NOMO-1 treated with dmso at 0.1 percent for 144 hours (cell line): ENCODE data around the gene CD209.
"Not testable (repeated sequence)": the region's sequence is repeated elsewhere in the genome, so short reads cannot be mapped to it uniquely, and the experiment has no call there.

Experiments
- DNase-seq: peaks from one replicate; lab custom pipeline; 2025; ENCODE audit not compliant: unreplicated experiment; lab: John Stamatoyannopoulos, UW

CD209 gene, protein sequence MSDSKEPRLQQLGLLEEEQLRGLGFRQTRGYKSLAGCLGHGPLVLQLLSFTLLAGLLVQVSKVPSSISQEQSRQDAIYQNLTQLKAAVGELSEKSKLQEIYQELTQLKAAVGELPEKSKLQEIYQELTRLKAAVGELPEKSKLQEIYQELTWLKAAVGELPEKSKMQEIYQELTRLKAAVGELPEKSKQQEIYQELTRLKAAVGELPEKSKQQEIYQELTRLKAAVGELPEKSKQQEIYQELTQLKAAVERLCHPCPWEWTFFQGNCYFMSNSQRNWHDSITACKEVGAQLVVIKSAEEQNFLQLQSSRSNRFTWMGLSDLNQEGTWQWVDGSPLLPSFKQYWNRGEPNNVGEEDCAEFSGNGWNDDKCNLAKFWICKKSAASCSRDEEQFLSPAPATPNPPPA

DNA sequence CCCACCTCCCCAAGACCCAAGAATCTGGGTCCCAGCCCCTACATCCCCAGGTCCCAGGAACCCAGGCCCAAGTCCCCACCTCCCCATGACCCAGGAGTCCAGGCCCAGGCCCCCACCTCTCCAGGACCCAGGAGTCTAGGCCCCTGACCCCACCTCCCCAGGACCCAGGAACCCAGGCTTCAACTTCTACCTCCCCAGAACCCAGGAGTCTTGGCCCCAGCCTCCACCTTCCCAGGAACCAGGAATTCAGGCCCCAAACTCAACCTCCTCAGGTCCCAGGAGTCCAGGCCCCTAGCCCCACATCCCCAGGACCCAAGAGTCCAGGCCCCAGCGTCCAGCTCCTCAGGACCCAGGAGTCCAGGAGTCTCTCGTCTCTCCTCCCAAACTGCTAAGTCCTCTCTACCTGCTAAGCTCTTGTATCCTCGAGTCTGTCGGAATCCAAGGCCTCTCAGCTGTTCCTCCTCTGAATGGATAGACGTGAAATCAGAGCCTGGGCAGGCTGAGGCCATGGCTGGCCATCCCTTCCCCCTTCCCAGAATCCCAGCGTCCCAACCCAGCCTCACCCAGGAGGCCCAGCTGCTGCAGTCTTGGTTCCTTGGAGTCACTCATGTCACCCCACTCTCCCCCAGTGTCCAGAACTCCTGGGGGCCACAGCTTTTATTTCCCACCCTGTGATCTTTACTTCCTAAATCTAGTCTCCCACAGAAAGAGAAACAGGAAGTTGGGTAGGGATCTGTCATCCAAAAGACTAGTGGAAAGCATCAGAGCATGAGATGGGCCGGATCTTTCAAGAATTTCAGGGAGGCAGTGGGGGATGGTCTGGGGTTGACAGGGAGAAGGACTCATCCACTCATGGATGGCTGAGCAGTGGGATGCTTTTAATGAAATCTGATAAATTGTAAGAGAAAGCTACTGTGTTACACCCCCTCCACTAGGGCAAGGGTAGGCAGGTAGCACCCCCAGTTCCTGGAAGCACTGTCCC, at the start of gene CD209:
Gene CD209 (minus strand): TSS at position 632 of the 982 bp plus-strand sequence. CDS start 23 bp downstream, at position 609.
- DNase-seq = no peak

- no peak for DNase-seq
Observed at GRCh38 chr19:7795555-7796161, 48.3 kb upstream of the CD209 start.

DNA sequence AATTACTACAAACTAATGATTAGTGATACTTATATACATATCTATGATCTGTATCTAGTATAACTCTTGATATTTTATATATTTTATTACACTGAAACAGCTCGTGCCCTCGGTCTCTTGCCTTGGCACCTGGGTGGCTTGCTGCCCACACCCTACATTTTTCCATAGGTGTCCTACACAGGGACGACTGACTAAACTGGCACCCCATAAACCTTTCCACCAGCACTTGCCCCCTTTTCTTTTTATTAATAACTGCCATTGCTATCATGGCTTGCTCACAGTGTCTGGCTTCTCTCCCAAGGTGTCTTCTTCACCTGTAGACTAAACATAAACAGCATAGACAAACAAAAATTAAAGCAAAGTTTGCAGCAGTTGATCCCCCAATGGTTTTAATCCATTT, 46.2 kb upstream of the CD209 start:
- DNase-seq = no peak

DNA sequence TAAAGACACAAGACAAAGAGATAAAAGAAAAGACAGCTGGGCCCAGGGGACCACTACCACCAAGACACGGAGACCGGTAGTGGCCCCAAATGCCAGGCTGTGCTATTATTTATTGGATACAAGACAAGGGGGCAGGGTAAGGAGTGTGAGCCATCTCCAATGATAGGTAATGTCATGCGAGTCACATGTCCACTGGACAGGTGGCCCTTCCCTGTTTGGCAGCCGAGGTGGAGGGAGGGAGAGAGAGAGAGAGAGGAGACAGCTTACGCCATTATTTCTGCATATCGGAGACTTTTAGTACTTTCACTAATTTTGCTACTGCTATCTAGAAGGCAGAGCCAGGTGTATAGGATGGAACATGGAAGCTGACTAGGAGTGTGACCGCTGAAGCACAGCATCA, 45.4 kb upstream of the CD209 start:
- not testable (repeated sequence) for DNase-seq

DNA sequence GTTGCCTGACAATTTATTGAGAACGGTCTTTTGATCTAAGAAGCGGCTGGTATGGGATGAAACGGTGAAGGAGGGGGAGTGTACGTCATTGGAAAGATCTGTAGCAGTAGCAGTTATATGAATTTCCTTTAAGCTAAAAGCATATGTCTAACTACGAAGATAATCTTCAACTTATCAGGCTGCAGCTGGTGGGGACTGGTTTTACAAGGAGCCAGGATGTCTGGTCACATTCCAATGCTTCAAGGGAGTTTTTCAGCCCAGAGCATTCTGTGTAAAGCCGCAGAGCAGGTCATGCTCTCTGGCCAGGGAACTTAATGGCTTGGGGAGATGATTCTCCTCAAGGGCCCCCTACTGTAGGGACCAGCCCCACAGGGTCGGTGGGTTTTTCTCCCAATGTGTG, 44.9 kb upstream of the CD209 start:
- DNase-seq = no peak

GRCh38 chr19:7790416-7790815, 43.1 kb upstream of the CD209 start:
- DNase-seq = no peak

GRCh38 chr19:7789447-7789846, 42.1 kb upstream of the CD209 start:
- no peak for DNase-seq

GRCh38 chr19:7788933-7789323, 41.6 kb upstream of the CD209 start:
- DNase-seq = no peak

DNA sequence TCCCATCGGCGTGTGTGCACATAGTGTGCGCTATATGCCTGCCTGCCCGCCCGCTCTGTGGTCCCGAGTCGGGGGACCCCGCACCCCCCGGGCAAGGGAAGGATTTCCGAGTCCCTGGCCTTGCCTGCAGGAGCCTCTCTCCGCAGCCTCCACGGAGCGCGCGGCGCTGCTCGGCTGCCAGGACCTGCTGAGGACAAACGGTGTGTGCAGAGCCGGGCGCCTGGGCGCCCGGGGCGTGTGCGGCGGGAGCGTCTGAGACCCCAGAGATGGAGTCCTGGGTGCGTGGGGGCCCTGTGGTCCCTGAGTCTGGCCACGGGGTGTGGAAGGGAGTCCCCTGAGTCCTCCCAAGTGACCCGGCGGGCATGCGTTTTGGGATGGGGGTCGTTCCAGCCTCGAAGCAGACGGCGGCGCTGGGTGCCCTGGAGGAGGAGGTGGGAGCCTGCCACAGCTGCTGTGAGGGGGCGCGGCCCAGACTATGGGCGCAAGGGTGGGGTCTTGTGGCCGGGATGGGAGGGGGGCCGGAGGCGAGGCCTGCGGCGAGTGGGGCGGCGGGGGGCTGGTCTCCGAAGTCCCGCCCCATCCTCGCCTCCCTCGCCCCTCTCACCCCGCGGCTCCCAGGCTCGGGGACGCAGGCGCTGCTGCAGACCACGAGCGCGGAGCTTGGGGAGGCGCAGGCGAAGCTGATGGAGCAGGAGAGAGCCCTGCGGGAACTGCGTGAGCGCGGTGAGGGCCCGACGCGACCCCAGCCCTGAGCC, 41.0 kb upstream of the CD209 start:
- DNase-seq = no peak

GRCh38 chr19:7787602-7788177, 40.4 kb upstream of the CD209 start:
- DNase-seq = no peak

- no peak for DNase-seq
Observed at GRCh38 chr19:7787141-7787540, 39.8 kb upstream of the CD209 start.

DNA sequence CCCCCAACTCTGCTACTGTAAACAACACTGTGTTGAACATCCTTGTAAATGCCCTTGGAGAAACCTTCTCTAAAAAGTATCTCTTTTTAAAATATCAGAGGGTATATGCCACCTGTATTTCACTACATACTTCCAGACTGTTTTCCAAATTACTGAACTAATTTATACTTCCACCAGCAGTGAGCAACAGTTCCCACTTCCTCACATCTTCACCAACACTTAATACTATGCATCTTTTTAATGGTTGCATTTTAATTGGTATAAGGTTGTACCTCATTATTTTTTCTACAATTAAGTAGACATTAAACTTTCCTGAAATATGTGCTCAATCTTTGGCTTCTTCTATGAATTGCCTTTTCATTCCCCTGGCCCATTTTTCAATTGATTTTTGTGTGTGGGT, 37.5 kb upstream of the CD209 start:
- DNase-seq = no peak

DNA sequence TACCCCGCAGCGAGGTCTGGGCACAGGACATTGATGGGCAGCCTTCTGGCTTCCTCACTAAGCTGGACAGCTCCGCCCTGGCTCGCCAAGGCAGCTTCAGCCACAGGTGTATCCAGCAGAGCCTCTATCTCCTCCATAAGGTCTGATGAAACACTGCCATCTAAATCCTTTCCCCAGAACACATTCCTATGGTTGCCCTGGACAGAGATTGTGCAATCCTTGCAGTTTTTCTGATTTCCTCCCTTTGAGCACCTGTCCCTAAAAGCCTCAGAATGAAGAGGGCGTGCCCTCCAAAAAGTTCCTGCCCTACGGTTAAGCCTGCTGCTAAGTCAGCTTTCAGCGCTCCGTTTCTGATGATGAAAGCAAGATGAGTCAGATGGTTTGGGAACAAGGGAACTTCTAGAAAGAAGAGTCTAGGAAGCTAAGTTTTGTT, 36.7 kb upstream of the CD209 start:
- DNase-seq = peak; percentile 80

- no peak for DNase-seq
Observed at GRCh38 chr19:7781157-7781556, 33.8 kb upstream of the CD209 start.

- no peak for DNase-seq
Observed at GRCh38 chr19:7779631-7780486, 32.5 kb upstream of the CD209 start.

DNA sequence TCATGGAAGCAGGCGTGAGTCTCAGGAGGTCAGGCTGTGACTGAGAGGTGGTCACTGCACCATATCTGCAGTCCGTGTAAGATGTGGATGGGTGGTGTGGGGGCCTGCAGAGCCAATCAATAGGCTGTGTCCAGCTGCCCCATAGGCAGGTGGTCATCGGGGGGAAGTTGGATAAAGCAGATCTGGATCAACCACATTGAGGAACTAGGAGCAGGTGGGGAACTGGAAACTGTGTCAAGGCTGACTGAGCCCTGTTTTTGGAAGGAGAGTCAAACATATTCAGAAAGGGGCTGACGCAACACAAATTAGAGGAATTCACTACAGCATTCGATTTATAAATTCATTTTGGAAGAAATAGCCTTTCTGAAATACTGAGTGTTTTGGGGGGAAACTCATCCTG, 30.7 kb upstream of the CD209 start:
- DNase-seq = peak; percentile 3

- no peak for DNase-seq
Observed at GRCh38 chr19:7775761-7776160, 28.4 kb upstream of the CD209 start.

DNA sequence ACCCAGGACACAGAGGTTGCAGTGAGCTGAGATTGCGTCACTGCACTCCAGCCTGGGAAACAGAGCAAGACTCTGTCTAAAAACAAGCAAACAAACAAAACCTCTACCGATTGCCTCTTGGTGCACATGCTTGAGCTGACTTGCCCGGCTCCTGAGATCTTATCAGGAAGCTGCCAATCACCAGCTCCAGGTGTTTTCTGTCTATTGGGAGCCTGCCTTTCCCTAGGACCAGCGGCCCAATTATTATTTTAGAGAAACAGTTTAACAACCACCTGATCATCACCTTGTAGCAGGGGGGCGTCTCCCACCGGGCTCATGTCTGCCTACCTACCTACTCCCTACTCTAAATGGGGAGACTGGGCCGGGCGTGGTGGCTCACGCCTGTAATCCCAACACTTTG, 26.5 kb upstream of the CD209 start:
- DNase-seq = no peak

DNA sequence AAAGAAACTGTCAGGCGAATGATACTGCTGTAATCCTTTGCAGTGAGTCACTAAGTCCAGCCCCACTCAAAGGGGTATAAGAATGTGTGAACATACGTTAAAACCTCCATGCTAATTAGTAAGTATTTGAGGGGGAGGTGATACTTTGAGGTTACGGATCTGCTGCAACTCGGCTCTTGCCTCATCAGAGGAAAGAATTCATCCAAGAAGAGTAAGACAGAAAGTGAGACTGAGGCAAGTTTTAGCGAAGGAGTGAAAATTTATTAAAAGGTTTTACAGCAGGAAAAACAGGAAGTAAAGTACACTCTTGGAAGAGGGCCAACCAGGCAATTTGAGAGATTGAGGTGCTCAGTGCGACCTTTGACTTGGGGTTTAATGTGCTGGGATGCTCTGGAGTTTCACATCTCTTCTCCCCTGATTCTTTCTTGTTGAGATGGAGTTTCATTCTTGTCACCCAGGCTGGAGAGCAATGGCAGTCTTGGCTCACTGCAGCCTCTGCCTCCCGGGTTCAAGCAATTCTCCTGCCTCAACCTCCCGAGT, 25.5 kb upstream of the CD209 start:
- DNase-seq = peak; percentile 90
